ENCODE results near the gene NHEJ1.

- TF ChIP-seq CTCF (IDR thresholded peaks at IDR 0.05; ENCODE audit: insufficient read depth, low read depth, low read length) (no peak), EZH2 (IDR thresholded peaks at IDR 0.05; ENCODE audit: insufficient read depth, low read length) (no peak)
These were observed 20.3 kb upstream of the NHEJ1 start for GRCh38 chr2:219180961-219181360.
